D721Med (cell line): ENCODE data around the gene DES.

Experiments
- DNase-seq: peaks from one replicate; pipeline ENCODE4 v3.0.0; 2011; ENCODE audit warnings: low spot score; ENCODE audit not compliant: insufficient read length
- FAIRE-seq: peaks from 2 replicates; lab custom pipeline; 2011; peaks lifted over from hg19 to GRCh38; lab: Jason Lieb, UNC
- TF ChIP-seq, protein P1 (sequence below): IDR thresholded peaks from 2 replicates; pipeline ENCODE4 v1.5.1; 2012; ENCODE audit warnings: mild to moderate bottlenecking, control low read depth; ENCODE audit not compliant: insufficient read depth; ENCODE audit errors: missing control alignments

DES gene

DNA sequence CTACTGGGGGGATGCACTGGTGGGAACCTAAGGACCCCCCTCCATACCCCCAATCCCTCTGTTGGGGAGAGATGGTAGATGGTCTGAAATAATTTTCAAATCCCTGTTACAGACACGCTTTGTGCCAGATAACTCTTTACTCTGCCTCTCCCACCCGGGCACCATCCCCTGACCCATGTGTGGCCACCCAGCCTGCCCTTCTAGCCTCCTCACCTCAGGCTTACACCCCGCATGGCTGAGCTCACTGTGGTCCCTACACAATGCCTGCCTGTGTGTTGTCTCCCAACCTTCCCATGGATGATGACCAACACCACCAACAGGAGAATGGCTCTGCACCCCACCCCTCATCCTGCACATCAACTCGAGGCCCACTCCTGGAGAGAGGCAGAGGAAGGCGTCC, 31.4 kb downstream of the DES start:
- FAIRE-seq, result no peak
- TF ChIP-seq, protein P1, sequence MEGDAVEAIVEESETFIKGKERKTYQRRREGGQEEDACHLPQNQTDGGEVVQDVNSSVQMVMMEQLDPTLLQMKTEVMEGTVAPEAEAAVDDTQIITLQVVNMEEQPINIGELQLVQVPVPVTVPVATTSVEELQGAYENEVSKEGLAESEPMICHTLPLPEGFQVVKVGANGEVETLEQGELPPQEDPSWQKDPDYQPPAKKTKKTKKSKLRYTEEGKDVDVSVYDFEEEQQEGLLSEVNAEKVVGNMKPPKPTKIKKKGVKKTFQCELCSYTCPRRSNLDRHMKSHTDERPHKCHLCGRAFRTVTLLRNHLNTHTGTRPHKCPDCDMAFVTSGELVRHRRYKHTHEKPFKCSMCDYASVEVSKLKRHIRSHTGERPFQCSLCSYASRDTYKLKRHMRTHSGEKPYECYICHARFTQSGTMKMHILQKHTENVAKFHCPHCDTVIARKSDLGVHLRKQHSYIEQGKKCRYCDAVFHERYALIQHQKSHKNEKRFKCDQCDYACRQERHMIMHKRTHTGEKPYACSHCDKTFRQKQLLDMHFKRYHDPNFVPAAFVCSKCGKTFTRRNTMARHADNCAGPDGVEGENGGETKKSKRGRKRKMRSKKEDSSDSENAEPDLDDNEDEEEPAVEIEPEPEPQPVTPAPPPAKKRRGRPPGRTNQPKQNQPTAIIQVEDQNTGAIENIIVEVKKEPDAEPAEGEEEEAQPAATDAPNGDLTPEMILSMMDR, result no peak
- DNase-seq, result no peak

DNA sequence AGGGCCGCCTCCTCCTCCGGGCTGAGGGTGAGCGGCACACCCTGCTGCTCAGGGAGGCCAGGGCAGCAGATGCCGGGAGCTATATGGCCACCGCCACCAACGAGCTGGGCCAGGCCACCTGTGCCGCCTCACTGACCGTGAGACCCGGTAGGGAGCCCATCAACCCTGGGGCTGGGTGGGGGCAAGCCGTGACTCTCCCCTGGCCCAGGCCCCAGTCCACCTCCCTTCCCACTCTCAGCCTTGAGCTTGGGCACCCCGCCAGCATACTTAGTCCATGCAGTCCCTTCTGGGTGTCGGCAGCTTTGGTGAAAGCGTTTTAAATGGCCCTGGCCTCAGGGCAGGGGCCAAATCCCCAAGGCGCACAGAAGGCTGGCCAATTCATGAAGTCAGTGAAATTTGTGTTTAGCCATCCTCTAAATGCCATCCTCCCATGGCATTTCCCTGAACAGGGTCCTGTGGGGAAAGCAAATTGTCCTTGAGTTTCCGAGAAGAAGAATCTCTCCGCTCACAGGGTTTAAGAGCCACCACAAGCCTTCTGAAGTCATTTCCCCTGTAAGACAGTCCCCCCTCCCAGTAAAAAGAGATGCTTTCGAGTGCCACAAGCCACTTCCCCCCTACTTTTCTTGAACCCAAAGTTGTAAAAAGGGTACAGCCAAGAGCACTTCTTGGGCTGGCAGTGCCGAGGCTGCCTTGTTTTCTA, 33.6 kb downstream of the DES start:
- TF ChIP-seq, protein P1, result no peak
- FAIRE-seq, result no peak

DNA sequence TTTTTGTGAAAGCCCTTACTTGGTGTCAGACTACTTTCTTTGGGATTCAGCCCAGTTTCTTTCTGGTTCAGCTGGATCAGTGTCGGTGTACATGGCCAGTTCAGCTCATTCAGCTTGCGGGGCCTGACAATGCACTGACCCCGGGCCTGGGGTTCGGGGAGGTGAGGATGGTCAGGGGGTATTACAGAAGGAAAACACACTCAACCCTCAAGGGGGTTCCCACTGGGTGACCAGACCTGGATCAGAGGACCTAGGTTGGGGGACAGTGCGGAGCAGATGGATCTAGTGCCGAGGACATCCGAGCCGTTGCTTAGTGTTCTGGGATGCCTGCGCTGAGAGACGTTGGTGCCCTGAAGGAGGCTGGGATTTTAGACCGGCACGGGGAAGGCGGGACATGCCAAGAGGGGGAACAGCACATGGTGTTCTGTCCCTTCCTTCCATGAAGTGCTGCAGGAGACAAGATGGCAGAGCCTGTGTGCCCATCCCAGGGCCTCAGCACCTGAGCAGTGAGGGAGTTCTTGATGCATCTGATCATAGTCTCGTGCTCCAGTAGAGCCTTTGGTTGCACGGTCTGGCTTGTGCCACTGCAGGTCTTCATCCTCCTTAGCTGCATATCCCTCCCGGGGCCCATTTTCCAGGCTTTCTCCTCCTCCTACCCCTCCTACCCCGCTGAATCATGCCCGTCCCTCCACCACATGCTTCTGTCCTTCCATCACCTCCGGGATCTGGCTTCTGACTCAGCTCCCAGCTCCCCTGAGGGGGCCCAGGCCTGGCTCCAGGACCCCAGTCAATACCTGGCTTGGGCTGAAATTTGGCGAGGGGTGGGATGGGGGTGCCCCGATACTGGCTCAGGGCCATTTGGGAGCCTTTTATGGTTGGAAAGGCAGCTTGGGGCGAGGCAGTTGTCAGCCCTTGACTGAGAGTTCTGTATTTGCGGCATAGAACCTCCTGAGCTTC, 34.5 kb downstream of the DES start:
- no peak for DNase-seq
- no peak for FAIRE-seq

More for the DNA sequence above, 33.6 kb downstream of the DES start:
- no peak for DNase-seq

DNA sequence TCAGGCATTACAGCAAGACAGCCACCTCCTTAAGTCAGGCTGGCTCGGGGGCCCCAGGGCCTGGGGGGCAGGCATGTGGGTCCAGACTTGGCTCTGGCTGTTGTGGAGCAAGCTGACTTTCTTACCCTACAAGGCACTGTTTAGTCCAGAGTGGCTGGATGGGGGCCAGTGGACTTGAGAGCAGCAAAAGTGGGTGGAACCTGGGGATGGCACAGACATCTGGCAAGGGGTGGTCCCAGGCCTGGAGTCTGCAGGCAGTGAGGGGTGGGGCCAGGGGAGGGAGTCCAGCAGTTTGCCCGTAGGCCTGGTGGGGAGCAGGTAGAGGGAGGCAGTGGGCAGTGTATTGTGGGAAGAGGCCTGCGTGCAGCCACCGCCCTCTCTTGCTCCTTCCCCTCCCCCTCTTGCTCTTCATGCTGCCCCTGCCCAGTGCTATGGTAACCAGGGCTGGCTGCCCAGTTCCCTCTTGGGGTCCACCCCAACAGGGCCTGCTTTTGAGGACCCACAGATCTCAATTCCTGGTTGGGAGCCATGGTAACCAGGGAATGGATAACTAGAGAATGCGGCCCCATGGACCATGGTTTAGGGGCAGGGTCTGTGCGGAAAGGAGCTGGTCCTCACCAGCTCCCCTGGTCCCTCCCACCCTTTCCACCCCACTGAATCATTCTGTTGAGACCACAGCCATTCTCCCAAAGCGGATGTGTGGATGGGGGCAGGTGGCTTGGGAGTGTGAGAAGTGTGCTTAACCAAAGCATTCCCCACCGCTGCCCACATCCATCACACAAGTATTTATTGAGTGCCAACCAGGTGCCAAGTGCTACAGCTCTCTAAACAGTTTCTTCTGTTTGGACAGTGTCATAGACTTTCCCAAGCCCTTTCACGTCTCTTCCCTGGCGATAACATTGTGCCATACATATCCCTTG, 35.8 kb downstream of the DES start:
- TF ChIP-seq, protein P1, result no peak

More for the DNA sequence above, 34.5 kb downstream of the DES start:
- TF ChIP-seq, protein P1, result no peak

DNA sequence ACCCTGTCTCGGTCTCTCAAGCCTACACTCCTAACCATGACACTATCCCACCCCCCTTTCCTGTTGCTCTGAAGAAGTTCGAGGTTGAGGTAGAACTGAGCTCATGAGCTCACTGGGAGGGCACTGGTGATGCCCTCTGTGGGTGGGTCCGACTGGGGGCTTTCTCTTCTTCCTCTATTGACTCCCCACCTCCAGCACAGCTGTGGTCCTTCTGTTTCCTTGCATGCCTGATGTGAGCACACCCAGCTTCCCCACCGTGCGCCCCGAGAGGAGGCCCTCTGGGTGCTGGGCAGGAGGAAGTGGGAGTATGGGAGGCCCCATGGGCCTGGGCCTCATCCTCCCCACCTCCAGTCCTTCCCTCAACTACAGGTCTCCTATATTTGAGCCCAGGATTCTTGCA, 37.4 kb downstream of the DES start:
- TF ChIP-seq, protein P1, result no peak
- no peak for DNase-seq
- FAIRE-seq, result no peak

More for the DNA sequence above, 35.8 kb downstream of the DES start:
- DNase-seq (no peak), FAIRE-seq (no peak)

- DNase-seq (no peak), FAIRE-seq (no peak)
- TF ChIP-seq, protein P1, result no peak
Measured at GRCh38 chr2:219457784-219458369, 39.7 kb downstream of the DES start.
